ENCODE measurements around the gene SF3B5.
"Not testable (repeated sequence)": the region's sequence is repeated elsewhere in the genome, so short reads cannot be mapped to it uniquely, and the experiment has no call there.

Gene SF3B5

GRCh38 chr6:144095134-144096002 lies at the start of gene SF3B5:
SF3B5 (minus strand) TSS chr6:144095573; CDS start chr6:144095497, 76 bp downstream.
- peak; percentile 100 for DNase-seq

DNA sequence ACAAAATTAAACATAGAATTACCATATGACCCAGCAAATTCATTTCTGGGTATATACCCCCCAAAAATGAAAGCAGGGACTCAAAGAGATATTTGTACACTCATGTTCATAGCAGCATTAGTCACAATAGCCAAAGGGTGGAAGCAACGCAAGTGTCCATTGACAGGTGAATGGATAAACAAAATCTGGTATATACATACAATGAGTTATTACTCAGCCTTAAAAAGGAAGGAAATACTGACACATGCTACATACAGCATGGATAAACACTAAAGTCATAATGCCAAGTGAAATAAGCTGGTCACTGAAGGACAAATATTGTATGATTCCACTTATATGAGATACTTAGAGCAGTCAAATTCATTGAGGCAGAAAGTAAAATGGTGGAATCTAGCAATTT lies 49.6 kb upstream of the SF3B5 start:
- DNase-seq = no peak

GRCh38 chr6:144143878-144144277 lies 48.5 kb upstream of the SF3B5 start:
- DNase-seq = no peak

- no peak for DNase-seq
Observed at GRCh38 chr6:144143106-144143505, 47.7 kb upstream of the SF3B5 start.

- no peak for DNase-seq
Observed at GRCh38 chr6:144141470-144141869, 46.1 kb upstream of the SF3B5 start.

GRCh38 chr6:144140867-144141266 lies 45.5 kb upstream of the SF3B5 start:
- DNase-seq = no peak

DNA sequence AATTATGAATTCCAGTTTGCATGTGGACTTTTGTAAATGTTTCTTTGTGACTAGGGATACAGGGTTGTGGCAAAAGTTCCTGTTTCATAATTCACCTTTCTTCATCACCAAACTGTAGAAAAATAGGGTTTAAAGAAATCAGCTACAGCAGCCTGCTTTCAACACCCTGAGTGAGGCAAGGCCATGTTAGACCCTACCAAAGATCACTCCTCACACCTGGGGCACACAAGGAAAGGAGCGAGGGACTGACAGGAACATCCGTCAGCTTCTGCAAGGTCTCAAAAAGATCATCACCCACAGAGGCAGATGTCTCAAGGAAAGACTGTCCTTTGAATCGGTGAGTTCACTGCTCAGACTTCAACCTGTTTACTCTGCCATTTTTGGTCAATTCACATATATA lies 44.4 kb upstream of the SF3B5 start:
- no peak for DNase-seq

GRCh38 chr6:144138542-144138941 lies 43.2 kb upstream of the SF3B5 start:
- no peak for DNase-seq

DNA sequence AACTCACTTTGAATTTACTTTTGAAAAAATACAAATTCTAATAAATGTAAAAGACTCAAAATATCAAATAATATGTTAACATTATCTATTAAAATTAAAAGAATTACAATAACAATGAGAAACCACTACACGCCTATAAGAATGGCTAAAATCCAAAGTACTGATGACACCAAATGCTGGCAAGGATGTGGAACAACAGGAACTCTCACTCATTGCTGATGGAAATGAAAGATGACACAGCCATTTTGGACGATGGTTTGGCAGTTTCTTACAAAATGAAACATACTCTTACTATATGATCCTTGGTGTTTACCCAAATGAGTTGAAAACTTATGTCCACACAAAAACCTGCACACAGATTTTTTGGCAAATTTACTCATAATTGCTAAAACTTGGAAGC lies 39.4 kb upstream of the SF3B5 start:
- no peak for DNase-seq

- DNase-seq = peak; percentile 57
Observed at GRCh38 chr6:144134176-144134575, 38.8 kb upstream of the SF3B5 start.

- DNase-seq = no peak
Observed at GRCh38 chr6:144133225-144133821, 38.0 kb upstream of the SF3B5 start.

- DNase-seq = not testable (repeated sequence)
Observed at GRCh38 chr6:144132167-144132690, 36.9 kb upstream of the SF3B5 start.

GRCh38 chr6:144131248-144131709 lies 35.9 kb upstream of the SF3B5 start:
- peak; percentile 85 for DNase-seq

- DNase-seq = no peak
Observed at GRCh38 chr6:144129469-144129868, 34.1 kb upstream of the SF3B5 start.

DNA sequence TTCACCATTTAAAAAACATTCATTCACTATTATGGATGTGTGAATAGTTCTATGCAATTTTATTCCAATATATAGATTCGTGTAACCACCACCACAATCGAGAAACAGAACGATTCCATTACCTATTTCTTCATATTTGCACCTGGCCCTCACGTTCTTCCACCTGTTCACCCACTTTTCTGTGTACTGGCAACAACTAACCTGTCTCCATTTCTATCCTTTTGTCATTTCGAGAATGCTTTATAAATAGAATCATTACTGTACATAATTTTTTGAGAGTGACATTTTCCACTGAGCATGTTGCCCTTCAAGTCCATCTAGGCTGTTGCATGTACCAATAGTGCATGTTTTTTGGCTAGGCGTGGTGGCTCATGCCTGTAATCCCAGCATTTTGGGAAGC lies 31.7 kb upstream of the SF3B5 start:
- DNase-seq = no peak

GRCh38 chr6:144123836-144124235 lies 28.5 kb upstream of the SF3B5 start:
- DNase-seq = no peak

GRCh38 chr6:144123421-144123820 lies 28.0 kb upstream of the SF3B5 start:
- DNase-seq = no peak

GRCh38 chr6:144122861-144123260 lies 27.5 kb upstream of the SF3B5 start:
- DNase-seq = no peak

DNA sequence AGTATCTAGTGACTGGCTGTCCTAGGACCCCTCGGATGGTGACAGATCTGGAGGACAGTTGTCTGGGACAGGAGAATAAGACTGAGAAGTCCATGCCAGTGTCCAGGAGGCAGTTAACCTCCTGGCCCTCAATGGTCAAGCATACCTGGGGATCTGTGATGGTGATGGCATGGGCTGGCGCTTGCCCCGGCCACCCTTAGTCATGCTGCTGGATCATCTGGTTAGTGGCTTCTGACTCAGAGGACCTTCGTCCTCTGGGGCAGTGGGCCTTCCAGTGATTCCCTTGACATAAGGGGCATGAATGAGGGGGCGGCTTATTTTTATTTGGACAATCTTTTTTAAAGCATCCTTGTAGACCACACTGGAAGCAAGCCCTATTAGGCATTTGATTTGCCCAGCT lies 24.0 kb upstream of the SF3B5 start:
- DNase-seq = peak; percentile 19

DNA sequence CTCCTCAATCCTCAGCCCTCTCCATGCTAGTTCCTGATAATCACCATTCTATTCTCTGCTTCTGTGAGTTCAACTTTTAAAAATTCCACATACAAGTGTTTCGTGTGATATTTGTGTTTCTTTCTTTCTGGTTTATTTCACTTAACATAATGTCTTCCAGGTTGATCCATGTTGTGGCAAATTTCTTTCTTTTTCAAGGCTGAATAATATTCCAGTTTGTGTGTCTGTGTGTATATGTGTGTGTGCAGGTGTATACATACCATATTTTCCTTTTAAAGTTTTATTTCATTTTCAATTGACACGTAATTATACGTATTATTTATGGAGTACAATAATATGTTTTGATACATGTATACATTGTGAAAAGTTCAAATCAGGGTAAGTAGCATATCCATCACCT lies 19.8 kb upstream of the SF3B5 start:
- DNase-seq = no peak

- DNase-seq = no peak
Observed at GRCh38 chr6:144113366-144113765, 18.0 kb upstream of the SF3B5 start.

- no peak for DNase-seq
Observed at GRCh38 chr6:144110210-144110609, 14.8 kb upstream of the SF3B5 start.

- no peak for DNase-seq
Observed at GRCh38 chr6:144106206-144106605, 10.8 kb upstream of the SF3B5 start.

GRCh38 chr6:144104898-144105487 lies 9.6 kb upstream of the SF3B5 start:
- peak; percentile 74 for DNase-seq

Measured in EL (cell line).